GM19043 (cell line): ENCODE measurements around the gene NOXO1.

Source experiments
- ATAC-seq: cut with Tn5 transposase; IDR thresholded peaks from one replicate; pipeline ENCODE4 v1.9.1; 2021; ENCODE audit warnings: low read depth; ENCODE audit not compliant: unreplicated experiment

Gene NOXO1

DNA sequence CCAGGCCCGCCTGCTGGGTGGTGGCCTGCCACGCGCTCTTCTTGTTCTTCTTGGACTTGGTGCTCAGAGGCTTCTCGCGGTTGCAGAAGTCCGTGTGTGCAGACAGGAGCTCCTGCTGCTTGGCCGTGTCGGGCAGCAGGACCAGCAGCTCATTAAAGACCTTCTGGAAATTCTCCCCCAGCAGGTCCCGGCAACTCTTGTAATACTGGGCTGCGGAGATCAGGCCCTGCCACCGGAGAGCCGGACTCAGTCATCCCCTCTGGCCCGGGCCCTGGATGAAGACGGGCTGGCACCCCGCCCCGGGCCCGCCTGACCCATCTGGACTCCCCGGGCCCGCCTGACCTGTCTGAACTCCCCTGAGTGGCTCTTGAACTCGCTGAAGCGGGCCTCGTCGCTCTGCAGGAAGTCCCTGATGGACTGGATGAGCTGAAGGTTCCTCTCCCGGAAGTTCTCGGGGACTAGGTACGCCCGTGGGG lies 17.1 kb upstream of the NOXO1 start:
- no peak for ATAC-seq

DNA sequence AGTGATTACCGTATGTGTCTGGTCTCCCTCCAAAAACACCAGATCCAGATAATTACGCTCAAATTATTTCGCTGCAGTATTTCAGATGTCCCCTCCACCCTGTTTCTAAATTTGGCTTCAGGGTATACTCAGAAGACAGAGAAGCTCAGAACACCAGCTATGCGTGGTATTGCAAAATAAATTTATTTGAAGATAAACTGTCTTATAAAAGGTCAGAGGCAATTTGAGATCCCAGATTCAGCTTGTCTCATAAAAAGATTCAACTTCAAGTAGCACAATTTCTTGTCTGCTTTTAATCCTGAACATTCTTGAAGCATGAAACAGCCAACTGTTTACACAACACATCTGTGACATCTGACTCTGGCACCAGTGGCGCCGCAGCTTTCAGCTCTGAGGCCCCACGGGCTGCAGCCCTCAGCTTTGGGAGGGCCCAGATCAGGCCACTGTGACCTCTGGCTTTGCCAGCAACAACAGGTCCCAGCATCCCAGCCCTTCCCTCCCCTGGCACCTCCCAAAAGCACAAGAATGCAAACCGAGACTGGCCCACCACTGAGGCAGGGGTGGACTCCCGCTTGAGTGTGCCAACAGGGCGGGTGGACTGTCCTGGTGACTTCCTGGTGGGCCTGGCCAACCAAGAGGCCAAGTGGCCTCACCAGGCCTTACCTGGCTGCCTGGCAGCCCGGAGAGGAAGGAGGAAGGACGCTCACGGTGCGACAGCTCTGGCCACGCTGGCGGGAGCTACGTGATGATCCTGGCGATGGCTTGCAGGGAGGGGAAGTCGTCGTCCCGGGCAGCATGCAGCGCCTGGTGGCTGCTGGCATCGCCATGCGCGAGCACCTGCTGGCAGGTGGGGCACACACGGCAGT lies 16.5 kb upstream of the NOXO1 start:
- no peak for ATAC-seq

DNA sequence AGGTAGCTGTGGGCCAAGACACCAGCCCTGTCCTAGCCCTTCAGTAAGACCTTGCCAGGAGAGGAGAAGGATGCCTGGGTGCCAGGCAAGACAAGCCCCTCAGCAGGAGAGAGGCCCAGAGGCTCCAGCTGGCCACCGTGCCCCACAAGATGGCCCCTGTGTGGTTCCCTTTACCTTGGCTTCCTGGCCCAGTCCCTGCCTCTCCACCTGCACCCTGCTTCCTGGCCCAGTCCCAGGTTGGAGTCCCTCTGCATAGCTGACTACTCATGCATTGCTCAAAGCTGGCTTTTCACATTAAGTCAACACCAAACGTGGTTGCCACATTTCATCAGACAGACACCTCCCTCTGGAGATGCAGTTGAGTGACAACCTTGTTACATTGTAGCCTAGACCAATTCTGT lies 12.5 kb upstream of the NOXO1 start:
- ATAC-seq: no peak

DNA sequence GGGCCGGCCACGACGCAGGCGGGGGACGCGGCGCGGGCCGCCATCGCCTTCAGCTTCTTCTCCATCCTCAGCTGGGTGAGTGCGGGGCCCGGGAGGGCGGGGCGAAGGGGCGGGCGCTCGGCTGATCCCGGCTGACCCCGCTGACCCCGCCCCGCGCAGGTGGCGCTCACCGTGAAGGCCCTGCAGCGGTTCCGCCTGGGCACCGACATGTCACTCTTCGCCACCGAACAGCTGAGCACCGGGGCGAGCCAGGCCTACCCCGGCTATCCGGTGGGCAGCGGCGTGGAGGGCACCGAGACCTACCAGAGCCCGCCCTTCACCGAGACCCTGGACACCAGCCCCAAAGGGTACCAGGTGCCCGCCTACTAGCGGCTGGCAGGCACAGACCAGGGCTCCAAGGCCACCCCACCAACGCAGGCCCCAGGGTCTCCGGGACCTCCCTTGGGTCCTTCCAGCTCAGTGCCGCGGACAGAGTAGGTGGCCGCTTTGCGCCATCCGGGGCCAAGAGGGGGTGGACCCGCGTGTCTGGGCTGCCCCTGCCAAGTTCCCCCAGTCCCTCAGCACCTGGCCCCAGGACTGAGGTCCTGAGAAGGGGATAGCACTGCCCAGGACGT lies 11.5 kb upstream of the NOXO1 start:
- no peak for ATAC-seq

DNA sequence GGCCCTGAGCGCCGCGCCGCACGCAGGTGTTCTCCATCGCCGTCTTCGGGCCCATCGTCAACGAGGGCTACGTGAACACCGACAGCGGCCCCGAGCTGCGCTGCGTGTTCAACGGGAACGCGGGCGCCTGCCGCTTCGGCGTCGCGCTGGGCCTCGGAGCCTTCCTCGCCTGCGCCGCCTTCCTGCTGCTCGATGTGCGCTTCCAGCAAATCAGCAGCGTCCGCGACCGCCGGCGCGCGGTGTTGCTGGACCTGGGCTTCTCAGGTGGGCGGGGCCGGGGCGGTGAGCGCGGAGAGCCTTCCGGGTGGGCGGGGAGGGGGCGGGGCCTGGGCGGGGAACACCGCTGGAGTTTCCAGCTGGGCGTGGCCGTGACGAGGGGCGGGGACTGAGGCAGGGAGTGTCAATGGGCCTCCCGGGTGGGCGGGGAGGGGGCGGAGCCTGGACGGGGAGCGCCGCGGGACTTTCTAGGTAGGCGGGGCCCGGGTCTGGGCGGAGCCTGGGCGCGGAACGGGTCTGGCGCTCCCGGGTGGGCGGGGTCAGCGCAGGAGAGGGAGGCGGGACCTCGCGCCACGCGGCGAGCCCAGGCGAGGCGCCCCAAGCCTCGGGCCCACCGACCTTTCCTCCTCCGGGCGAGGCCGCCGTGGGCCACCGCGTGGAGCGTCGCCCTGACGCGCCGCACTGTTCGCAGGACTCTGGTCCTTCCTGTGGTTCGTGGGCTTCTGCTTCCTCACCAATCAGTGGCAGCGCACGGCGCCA lies 10.9 kb upstream of the NOXO1 start:
- ATAC-seq: peak; percentile 44

DNA sequence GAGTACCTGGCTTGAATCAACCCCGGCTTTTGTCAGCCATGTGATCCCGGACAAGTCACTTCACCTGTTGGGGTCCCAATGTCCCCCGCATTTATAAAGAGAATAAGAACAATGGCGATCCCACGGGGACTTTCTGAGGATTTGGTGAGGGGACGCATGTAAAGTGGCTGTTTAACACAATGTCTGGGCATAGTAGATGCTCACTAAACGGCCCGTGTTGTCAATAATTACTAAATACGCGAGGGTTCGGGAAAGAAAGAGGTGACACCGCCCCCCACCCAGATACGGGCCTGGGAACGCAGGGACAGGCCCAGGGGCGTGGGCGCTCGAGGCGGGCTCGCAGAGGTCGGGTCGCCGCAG lies 10.3 kb upstream of the NOXO1 start:
- no peak for ATAC-seq

DNA sequence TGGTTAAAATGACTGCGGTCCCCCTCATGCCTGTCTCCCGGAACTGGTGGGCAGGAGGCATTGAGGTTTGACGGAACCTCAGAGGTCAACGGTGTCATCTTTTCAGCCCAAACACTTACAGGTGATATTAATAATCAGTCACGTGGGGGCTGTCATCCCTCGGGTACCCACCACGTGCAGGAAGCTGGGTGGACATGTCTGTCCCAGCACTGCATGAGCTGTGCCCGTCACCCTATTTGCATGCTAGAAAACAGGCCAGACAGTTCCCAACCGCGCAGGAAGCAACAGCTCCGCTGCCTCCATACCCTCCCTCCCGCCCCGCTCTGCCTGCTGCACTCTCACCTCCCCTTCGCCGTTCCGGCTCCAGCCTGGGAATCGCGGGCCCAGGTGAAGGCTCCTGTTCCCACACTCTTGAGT lies 9.9 kb upstream of the NOXO1 start:
- ATAC-seq: no peak

DNA sequence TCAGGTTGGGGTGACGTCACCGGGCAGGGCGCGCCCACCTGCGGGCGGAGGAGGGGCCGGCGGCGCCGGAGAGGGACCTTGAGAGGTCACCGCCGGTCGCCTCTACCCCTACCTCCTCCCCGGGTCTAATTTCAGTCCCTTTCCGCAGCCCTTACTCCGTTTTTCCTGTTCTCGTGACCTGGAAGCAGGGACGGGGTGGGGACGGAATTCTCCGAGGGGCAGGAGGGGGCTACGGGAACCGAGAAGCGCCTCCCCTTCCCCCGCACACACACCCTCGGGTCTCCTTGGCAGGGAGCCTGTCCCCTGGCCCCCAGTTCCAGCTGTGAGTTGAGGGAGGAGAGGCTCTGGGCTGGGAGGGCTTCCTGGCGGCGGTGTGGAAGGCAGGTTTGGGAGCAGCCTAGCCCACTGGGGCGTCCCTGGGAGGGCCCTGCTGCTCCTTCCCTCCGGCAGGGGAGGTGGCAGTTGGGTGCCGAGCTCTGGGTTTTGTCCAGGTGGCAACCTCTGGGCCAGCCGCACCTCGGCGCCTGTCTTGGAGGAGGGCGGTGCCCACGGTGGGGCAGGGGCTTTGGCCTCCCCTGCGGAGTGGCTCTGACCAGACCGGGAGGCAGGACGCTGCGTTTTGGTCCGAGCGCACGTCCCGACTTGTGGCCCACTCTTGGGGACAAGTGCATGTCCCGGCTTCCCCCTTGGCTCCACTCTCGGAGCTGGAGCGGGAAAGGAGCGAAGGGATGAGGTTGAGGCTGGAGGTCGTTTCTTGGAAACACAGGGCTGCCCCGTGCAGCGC lies 9.3 kb upstream of the NOXO1 start:
- no peak for ATAC-seq

DNA sequence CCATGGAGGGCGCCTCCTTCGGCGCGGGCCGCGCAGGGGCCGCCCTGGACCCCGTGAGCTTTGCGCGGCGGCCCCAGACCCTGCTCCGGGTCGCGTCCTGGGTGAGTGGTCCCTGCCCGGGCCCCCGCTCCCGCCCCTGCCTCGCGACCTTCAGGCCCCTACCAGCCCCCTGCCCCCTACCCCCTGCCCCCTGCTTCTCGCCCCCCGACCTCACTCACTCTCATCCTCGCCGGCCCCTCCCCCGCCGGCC lies 8.8 kb upstream of the NOXO1 start:
- ATAC-seq: no peak

DNA sequence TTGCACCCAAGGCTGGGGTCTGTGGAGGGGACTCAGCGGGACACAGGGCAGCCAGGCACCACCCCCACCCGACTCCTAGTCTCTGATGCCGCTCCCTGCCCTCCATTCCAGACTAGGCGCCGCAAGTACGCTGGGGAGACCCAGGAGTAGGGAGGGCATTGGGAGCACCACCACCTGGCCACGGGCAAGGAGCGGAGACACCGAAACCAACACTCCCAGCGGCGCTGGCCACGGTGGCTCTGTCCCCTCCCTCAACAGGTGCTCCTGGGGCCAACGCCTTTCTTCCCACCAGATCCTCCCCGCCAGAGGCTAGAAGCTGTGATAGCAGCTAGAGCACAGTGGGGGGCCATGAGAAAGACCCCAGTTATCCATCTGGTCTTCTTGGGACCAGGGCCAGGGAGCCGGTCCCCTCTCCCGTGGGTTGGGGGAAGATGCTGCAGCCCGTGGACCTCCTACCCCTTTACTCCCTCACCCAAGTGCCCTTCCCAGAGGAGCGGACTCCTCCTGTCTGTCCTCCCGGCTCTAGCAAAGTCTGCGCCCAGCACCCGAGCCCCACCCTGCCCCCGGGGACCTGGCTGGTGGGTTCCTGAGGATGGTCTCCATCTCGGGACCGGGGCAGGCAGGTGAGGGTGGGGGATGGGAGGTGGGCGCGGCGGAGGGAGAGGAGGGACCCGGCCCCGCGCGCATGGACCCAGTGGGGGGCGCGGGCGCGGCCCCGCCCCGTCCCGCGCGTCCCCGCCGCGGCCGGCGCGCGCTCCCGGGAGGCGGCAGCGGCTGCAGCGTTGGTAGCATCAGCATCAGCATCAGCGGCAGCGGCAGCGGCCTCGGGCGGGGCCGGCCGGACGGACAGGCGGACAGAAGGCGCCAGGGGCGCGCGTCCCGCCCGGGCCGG lies 8.2 kb upstream of the NOXO1 start, which contains the start of gene SYNGR3:
SYNGR3 (plus strand) TSS at position 762 of the 892 bp plus-strand sequence. CDS start 133 bp downstream, outside the sequence.
- no peak for ATAC-seq

DNA sequence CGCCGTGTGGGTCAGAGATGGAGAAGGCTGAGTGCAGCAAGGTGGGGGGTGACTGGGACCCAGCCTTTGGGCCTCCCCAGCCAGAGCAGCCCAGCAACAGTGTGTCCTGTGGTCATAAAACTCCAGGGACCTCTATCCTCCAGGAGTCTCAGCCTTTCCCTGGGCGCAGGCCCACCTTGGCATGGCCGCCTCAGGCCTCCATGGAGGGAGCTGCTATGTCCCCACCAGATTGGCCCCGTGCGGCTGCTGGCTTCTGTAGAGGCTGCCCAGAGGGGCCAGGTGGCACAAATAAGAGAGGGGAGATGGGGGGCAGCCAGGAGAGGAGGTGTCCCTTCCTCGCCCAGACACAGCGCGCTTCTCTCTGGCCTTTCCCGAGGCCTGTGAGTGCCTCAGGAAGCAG lies 5.9 kb upstream of the NOXO1 start:
- no peak for ATAC-seq

DNA sequence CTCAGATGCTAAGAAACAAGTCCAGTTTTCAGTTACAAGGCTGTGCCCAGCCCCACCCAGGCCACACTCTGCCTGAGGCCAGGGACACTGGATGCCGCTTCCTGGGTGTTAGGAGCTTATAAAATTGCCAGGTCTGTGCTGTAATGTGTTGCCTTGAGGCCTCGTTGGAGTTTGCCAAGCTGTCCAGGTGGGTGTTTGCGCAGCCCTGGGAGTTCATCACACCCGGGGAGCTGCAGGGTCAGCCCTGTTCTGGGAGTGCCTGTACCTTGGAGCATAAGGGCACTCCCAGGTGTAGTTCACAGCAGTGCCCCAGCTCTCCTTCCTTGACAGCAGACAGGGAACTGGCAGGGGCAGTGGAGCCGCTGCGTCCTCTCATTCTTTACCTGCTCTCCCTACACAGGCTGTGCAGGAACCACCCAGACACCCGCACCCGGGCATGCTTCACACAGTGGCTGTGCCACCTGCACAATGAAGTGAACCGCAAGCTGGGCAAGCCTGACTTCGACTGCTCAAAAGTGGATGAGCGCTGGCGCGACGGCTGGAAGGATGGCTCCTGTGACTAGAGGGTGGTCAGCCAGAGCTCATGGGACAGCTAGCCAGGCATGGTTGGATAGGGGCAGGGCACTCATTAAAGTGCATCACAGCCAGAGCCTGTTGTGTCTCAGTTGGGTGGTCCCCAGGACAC lies 4.3 kb upstream of the NOXO1 start:
- no peak for ATAC-seq

DNA sequence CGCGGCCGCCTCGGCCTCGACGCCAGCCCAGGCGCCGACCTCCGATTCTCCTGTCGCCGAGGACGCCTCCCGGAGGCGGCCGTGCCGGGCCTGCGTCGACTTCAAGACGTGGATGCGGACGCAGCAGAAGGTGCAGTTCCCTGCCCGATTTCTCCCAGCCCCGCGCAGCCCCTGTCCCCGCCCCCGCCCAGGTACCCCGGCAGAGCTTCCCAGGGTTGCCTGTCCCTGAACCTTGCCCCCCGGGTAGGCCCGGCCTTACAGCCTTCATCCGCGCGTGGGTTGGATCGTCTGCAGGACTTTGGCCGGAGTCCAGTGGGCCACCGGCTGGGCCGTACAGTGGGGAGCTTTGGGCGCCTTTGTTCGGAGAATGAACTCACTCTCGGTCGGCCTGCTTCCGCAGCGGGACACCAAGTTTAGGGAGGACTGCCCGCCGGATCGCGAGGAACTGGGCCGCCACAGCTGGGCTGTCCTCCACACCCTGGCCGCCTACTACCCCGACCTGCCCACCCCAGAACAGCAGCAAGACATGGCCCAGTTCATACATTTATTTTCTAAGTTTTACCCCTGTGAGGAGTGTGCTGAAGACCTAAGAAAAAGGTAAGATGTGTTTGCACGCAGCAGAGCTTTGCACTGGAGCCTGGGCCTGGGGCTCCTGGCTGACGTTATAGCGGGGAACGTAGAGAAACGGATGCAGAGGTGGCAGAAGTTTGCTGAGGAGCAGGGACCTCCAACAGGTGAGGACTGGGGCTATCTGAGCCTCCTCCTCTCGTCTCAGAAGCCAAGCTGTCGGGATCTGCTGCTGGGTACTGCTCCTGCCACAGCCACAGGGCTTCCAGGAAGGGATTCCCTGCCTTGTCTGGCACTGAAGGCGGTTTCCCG lies 3.3 kb upstream of the NOXO1 start:
- ATAC-seq: no peak

DNA sequence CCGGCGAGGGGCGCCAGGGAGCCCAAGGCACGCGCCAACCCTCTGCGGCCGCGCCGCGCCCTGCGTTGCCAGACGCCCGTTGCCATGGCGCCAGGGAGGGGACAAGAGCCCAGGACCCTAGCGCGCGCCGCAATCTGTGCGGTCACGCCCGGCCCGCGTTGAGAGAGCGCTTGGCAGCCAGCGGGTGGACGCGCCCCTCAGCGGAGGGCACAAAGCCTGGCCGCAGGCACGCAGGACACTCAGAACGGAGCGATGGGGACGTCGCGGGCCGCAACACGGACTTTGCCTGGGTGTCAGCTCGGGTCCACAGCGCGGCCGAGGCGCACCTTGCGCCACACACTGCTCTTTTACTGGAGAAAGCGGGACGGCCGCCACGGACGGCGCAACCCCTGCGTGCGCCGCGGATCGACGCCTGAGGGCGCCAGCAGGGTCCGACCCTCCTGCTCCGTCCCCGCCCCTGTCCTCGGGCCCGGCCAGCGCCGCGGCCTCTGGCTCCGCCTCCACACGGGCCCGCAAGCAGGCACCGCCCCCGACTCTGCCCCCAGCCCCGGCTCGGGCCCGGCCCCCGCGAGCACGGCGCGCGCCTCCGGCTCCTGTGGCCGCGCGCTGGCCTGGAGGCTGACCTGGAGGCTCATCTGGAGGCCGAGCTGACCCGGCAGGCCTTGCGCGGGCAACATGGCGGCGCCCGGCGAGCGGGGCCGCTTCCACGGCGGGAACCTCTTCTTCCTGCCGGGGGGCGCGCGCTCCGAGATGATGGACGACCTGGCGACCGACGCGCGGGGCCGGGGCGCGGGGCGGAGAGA lies 2.5 kb upstream of the NOXO1 start, which contains the start of gene GFER:
GFER (plus strand) TSS at position 650 of the 803 bp plus-strand sequence; CDS start at position 676, 26 bp downstream.
- ATAC-seq: peak; percentile 67

DNA sequence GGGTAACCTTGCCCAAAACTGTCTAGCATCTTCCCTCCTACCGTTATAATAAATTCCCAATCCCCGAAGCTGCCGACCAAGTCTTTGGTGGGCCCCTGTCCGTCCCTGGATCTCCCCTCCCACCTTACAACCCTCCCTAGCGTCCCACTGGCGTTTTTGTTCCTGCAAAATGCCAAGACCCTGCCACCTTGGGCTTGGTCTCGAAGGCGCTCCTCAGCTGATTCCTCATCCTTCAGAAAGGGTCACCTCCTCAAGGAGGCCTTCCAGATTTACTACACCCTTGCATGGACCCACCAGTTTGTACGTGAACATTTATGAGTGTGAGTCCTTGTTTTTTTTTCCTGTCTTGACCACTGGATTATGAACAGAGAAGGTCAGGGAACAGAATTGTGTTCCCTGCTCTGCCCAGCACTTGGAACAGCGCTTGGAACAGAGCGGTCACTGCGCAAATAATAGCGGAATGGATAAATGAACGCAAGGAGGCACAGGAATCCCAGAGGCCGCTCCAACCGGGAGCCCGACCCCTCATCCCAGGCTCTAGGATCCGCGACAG lies 1.8 kb upstream of the NOXO1 start:
- no peak for ATAC-seq

DNA sequence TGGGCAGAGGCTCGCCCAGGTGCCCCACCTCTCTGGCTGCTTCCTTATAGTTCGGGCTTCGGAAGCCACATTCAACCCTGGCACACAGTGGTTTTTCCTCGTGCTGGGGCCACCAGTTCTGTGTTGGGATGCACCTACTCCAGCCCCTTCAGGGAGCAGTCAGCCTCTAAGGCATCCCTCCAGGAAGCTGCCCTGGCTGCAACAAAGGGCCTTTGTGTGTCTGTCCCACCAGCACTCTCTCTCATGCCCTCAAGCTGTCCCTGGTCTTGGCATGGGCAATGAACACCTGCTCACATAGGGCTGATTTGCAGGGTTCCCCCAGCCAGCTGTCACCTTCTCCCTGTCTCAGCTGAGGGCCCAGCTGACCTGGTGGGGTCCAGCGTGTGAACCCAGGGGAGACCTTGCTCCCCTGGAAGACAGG lies 754 bp upstream of the NOXO1 start:
- no peak for ATAC-seq

DNA sequence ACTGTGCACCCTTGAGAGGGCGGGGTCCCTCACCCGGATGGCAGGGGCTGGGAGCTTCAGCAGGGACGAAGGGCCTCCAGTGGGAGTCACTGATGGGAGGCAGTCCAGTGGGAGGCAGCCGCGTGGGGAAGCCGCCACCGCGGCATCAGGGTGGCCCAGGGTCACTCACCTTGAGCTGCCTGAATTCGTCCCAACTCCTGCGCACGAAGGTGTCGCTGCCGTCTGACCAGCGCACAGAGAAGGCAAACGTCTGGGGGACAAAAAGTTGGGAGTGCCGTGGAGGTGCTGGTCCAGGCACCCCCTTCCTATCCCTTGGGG lies 540 bp downstream of the NOXO1 start:
- no peak for ATAC-seq
